Psoas muscle (tissue), 8 donors: Measurements from ENCODE around the gene FZD4. TPM values are rescaled to one million over a fixed set of nuclear protein-coding genes. Genes with fewer than 3 reads are reported as not detected.
"Not testable (repeated sequence)": the region's sequence is repeated elsewhere in the genome, so short reads cannot be mapped to it uniquely, and the experiment has no call there.

Experiments
- ATAC-seq, 4 donors: fragments of 200-7000 bp; cut with Tn5 transposase; one replicate each; pipeline ENCODE4 v1.9.1; 2020; ENCODE audit warnings: moderate library complexity in 3 of 4, mild to moderate bottlenecking in 2 of 4
- DNase-seq, 2 donors: peaks; one replicate each; pipeline ENCODE4 v3.0.0-alpha.2; 2020
- H3K27ac ChIP-seq: fragments of 200-600 bp; one replicate; pipeline ENCODE4 v1.8.0; 2022
- H3K27me3 ChIP-seq, 3 donors: fragments of 200-600 bp in 1 of 3; one replicate each; pipeline versions ENCODE4 v1.6.1 to v1.8.0; 2013 to 2022; ENCODE audit warnings: low read length in 2 of 3, mild to moderate bottlenecking in 2 of 3, moderate library complexity in 1 of 3; ENCODE audit not compliant: insufficient read depth in 3 of 3
- H3K36me3 ChIP-seq, 2 donors: fragments of 200-600 bp in 1 of 2; one replicate each; pipeline versions ENCODE4 v1.6.1 to v1.8.0; 2013 to 2022; ENCODE audit warnings: low read depth in 1 of 2, mild to moderate bottlenecking in 1 of 2, moderate library complexity in 1 of 2; ENCODE audit not compliant: insufficient read depth in 1 of 2
- H3K4me1 ChIP-seq: fragments of 200-600 bp; one replicate; pipeline ENCODE4 v1.8.0; 2022
- H3K4me3 ChIP-seq: fragments of 200-600 bp; one replicate; pipeline ENCODE4 v1.8.0; 2022; ENCODE audit warnings: mild to moderate bottlenecking
- H3K9me3 ChIP-seq: fragments of 200-600 bp; one replicate; pipeline ENCODE4 v1.8.0; 2022
- CTCF ChIP-seq: fragments of 200-600 bp; IDR thresholded peaks from one replicate; pipeline ENCODE4 v1.8.0; 2022; ENCODE audit warnings: antibody characterized with exemption
- WGBS, 3 donors: extraction: QIAGEN DNeasy Blood & Tissue Kit; methylation state at CpG; one replicate each; pipeline versions ENCODE4 v1.1.6 to v1.1.7; 2013; 5-methylcytosine and 5-hydroxymethylcytosine counted together
- intact Hi-C, 2 donors: fragments of 100-400 bp; cut with DNase I; formaldehyde crosslinking; loops; one replicate each; pipeline versions ENCODE4 v1.11.0 to v1.14.2; 2022
- polyA plus RNA-seq, 3 donors: library from polyadenylated mRNA; stranded (reverse); fragments of 200-250 nt; gene quantifications; one replicate each; pipeline ENCODE4 v1.2.3, GENCODE V29; 2013
- total RNA-seq, 4 donors: library from RNA; stranded (reverse); fragmentation: NEBNext Ultra II Directional in 2 of 4; extraction: Animal tissue kit (Norgen Biotek cat#: 25700) in 2 of 4; gene quantifications; one replicate each; pipeline versions ENCODE4 v1.2.1 to v1.2.4, GENCODE V29; 2021 to 2023
- donor health status: healthy with polysubstance abuse.
- donor health status: DM: no; HTN: no; CAD: no; lungs with moderate emphysema.
- donor health status: Bipolar disorder and iron deficiency.
- donor health status: healthy.
- donor health status: DM: yes; HTN: yes; CAD: no.
- donor health status: DM: no; HTN: no; CAD: no.
- donor health status: DM: no; HTN: no; CAD: no.
- donor health status: DM: yes; HTN: yes; CAD: no.

FZD4 gene
- total and polyA plus RNA-seq, 7 donors: 12.3 to 158 (median 27.5) TPM

- Histone ChIP-seq H3K4me3 (peak overlapping the region; percentile 57), H3K9me3 (no peaks in the 10 kb centered on the region), H3K27ac (peak overlapping the region; percentile 58), H3K4me1 (peaks cover 58% of the 10 kb centered on the region), H3K36me3 (peaks cover 0 to 5% of the 10 kb centered on the region in 2 donors), H3K27me3 (no peaks in the 10 kb centered on the region)
- DNase-seq (no peak), ATAC-seq (peak in 2 of 4 donors; percentile 10 to 11)
- no peak for TF ChIP-seq CTCF
- 37 to 54% (median 44%) methylated on average over 7 of the region's 7 CpGs for WGBS, 3 donors
- intact Hi-C loops: loop anchor here (2.0 to 10.0 kb wide), 4 partner anchors 96 to 350 kb away; partner anchors contain the start of gene TMEM135 (in 1 of the 2)
Observed at GRCh38 chr11:86941077-86941870, 13.9 kb downstream of the FZD4 start.

GRCh38 chr11:86940122-86940777, 14.9 kb downstream of the FZD4 start:
- Histone ChIP-seq H3K9me3 (no peaks in the 10 kb centered on the region), H3K4me1 (peaks cover 52% of the 10 kb centered on the region), H3K4me3 (peak overlapping the region; percentile 57), H3K36me3 (no peaks in the 10 kb centered on the region), H3K27me3 (no peaks in the 10 kb centered on the region), H3K27ac (peak overlapping the region; percentile 75)
- 4 to 9% (median 5%) methylated on average over 11 of the region's 11 CpGs for WGBS, 3 donors
- peak; percentile 21 for TF ChIP-seq CTCF
- peak; percentile 69 to 78 for DNase-seq
- peak; percentile 93 to 95 (median 93) for ATAC-seq
- intact Hi-C loops: loop anchor here (2.0 to 10.0 kb wide), 4 partner anchors 97 to 351 kb away; partner anchors contain the start of gene TMEM135 (in 1 of the 2)

GRCh38 chr11:86938900-86939880, 16.0 kb downstream of the FZD4 start:
- Histone ChIP-seq H3K27ac (peak overlapping the region; percentile 75), H3K4me1 (peaks cover 51% of the 10 kb centered on the region), H3K27me3 (no peaks in the 10 kb centered on the region), H3K9me3 (no peaks in the 10 kb centered on the region), H3K4me3 (peak overlapping the region; percentile 57), H3K36me3 (no peaks in the 10 kb centered on the region)
- no peak for DNase-seq
- peak; percentile 70 for TF ChIP-seq CTCF
- peak in 3 of 4 donors; percentile 22 to 56 (median 40) for ATAC-seq
- intact Hi-C loops: loop anchor here in 1 of 2 donors (2.0 to 5.0 kb wide), 2 partner anchors 352 to 483 kb away; no protein-coding TSS in a partner anchor
- WGBS, 3 donors: 14 to 26% (median 16%) methylated on average over 4 of the region's 4 CpGs

- 52 to 70% (median 54%) methylated on average over 6 of the region's 6 CpGs for WGBS, 3 donors
- intact Hi-C loops: loop anchor here in 1 of 2 donors (2.0 to 5.0 kb wide), 2 partner anchors 352 to 484 kb away; no protein-coding TSS in a partner anchor
- no peak overlapping the region for H3K27ac ChIP-seq
- TF ChIP-seq CTCF: no peak
- H3K27me3 ChIP-seq: no peaks in the 10 kb centered on the region
- ATAC-seq (no peak), DNase-seq (no peak)
- H3K4me3 ChIP-seq: no peak overlapping the region
- H3K4me1 ChIP-seq: peaks cover 51% of the 10 kb centered on the region
- H3K36me3 ChIP-seq: no peaks in the 10 kb centered on the region
- H3K9me3 ChIP-seq: no peaks in the 10 kb centered on the region
Observed at GRCh38 chr11:86938203-86938899, 16.8 kb downstream of the FZD4 start.

GRCh38 chr11:86937193-86937806, 17.9 kb downstream of the FZD4 start:
- H3K4me3 ChIP-seq, DNase-seq, H3K9me3 ChIP-seq, H3K36me3 ChIP-seq, H3K27me3 ChIP-seq, H3K27ac ChIP-seq, ATAC-seq: not testable (repeated sequence)
- WGBS, 3 donors: 36 to 59% (median 43%) methylated on average over 2 of the region's 2 CpGs
- intact Hi-C loops: loop anchor here in 1 of 2 donors (5.0 kb wide), 1 partner anchor 485 kb away; no protein-coding TSS in a partner anchor
- H3K4me1 ChIP-seq: peaks cover 44% of the 10 kb centered on the region
